ENCODE data around the gene WDFY2.
"Not testable (repeated sequence)": the region's sequence is repeated elsewhere in the genome, so short reads cannot be mapped to it uniquely, and the experiment has no call there.

WDFY2 gene

GRCh38 chr13:51564671-51565070 lies 19.6 kb upstream of the WDFY2 start:
- DNase-seq = no peak

- not testable (repeated sequence) for DNase-seq
These were observed 15.3 kb upstream of the WDFY2 start for GRCh38 chr13:51569001-51569400.

- DNase-seq = no peak
These were observed 7.5 kb upstream of the WDFY2 start for GRCh38 chr13:51576754-51577153.

- DNase-seq = no peak
These were observed 6.6 kb upstream of the WDFY2 start for GRCh38 chr13:51577690-51578089.

- no peak for DNase-seq
These were observed 4.6 kb upstream of the WDFY2 start for GRCh38 chr13:51579676-51580075.

GRCh38 chr13:51581148-51581820 lies 3.0 kb upstream of the WDFY2 start:
- DNase-seq = no peak

GRCh38 chr13:51583469-51583874 lies 790 bp upstream of the WDFY2 start:
- DNase-seq = no peak

- peak; percentile 71 for DNase-seq
These were observed 740 bp downstream of the WDFY2 start for GRCh38 chr13:51584731-51585672.

- DNase-seq = no peak
These were observed 1.4 kb downstream of the WDFY2 start for GRCh38 chr13:51585696-51586095.

- no peak for DNase-seq
These were observed 3.1 kb downstream of the WDFY2 start for GRCh38 chr13:51587372-51587771.

- DNase-seq = no peak
These were observed 4.2 kb downstream of the WDFY2 start for GRCh38 chr13:51588406-51588949.

GRCh38 chr13:51589793-51590192 lies 5.5 kb downstream of the WDFY2 start:
- no peak for DNase-seq

- no peak for DNase-seq
These were observed 6.1 kb downstream of the WDFY2 start for GRCh38 chr13:51590231-51590970.

- DNase-seq = no peak
These were observed 6.8 kb downstream of the WDFY2 start for GRCh38 chr13:51590971-51591627.

GRCh38 chr13:51591938-51592337 lies 7.7 kb downstream of the WDFY2 start:
- DNase-seq = not testable (repeated sequence)

- DNase-seq = no peak
These were observed 10.2 kb downstream of the WDFY2 start for GRCh38 chr13:51594432-51594831.

- no peak for DNase-seq
These were observed 11.2 kb downstream of the WDFY2 start for GRCh38 chr13:51595416-51595815.

GRCh38 chr13:51596541-51596940 lies 12.3 kb downstream of the WDFY2 start:
- DNase-seq = no peak

- DNase-seq = no peak
These were observed 15.3 kb downstream of the WDFY2 start for GRCh38 chr13:51599444-51600176.

- DNase-seq = no peak
These were observed 16.4 kb downstream of the WDFY2 start for GRCh38 chr13:51600703-51601102.

- DNase-seq = no peak
These were observed 17.6 kb downstream of the WDFY2 start for GRCh38 chr13:51601601-51602565.

Data from activated gamma-delta T cell treated with Interleukin-2 at 50 U/mL for 16 hours (primary cell).